ENCODE measurements around the gene DPEP3. TPM values are rescaled to one million over a fixed set of nuclear protein-coding genes. Genes with fewer than 3 reads are reported as not detected.
A peak's percentile ranks its signal among the peaks of the same experiment; 100 is the strongest.

DPEP3 gene
- total and polyA plus RNA-seq, 10 donors = 0.26 to 2.2 (median 0.93) TPM

- intact Hi-C loops (cut with DNase I; ENCODE audit: low total_unique reads) = loop anchor here (10.0 kb wide), 1 partner anchor 253 kb away; no protein-coding TSS in a partner anchor
- H3K36me3 ChIP-seq = peaks cover 0 to 96% (median 41%) of the 10 kb centered on the region in 6 donors
- no peaks in the 10 kb centered on the region for H3K27me3 ChIP-seq (replicated peaks in 1 of 7)
- H3K27ac ChIP-seq = peak overlapping the region in 3 of 8 donors; percentile 42 to 72 (median 59)
- no peak overlapping the region for H3K4me3 ChIP-seq
- 93 to 96% (median 93%) methylated on average over 19 to 22 of the region's 22 CpGs for WGBS, 5 donors
- TF ChIP-seq CTCF (IDR thresholded peaks at IDR 0.05 in 8 of 11, conservative IDR thresholded peaks at IDR 0.05 in 3 of 11) (no peak), POLR2A (IDR thresholded peaks at IDR 0.05) (no peak), POLR2AphosphoS5 (IDR thresholded peaks at IDR 0.05) (peak in 2 of 3 donors; percentile 48 to 69)
- no peaks in the 10 kb centered on the region for H3K9me3 ChIP-seq
- H3K4me1 ChIP-seq = peaks cover 8 to 54% (median 26%) of the 10 kb centered on the region in 6 donors
- DNase-seq = no peak
These were observed 53.0 kb downstream of the DPEP3 start for GRCh38 chr16:67927131-67927941.

DNA sequence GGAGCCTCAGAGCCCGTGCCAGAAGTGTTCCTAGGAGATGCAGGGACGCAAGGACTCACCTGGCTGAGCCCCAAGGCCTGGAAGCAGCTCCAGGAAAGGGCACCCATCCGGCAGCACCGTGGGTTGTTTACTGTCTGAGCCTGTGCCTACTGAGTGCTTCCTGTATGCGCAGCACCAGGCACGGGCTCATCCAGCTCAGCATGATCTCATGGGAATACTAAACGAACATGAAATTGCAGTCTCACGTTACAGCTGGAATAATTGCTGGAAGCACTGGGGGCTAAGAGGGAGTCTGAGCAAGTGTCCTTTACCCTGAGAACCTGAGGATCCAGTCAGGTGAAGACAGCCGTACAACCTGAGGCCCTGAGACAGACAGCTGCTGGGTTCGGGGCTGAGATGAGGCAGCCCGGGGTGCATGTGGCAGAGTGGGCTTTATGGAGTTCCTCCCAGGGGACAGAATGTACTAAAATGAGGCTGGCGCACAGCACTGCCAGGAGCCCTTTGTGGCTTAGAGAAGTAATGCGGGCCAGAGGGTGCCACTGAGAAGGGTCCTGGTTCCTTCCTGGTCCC is 54.0 kb downstream of the DPEP3 start:
- no peaks in the 10 kb centered on the region for H3K9me3 ChIP-seq
- intact Hi-C loops (cut with DNase I; ENCODE audit: low total_unique reads) = loop anchor here (10.0 kb wide), 1 partner anchor 251 kb away; no protein-coding TSS in a partner anchor
- H3K4me3 ChIP-seq = no peak overlapping the region
- peaks cover 0 to 96% (median 32%) of the 10 kb centered on the region in 6 donors for H3K36me3 ChIP-seq
- 46 to 67% (median 65%) methylated on average over 10 to 13 of the region's 13 CpGs for WGBS, 5 donors
- no peaks in the 10 kb centered on the region for H3K27me3 ChIP-seq (replicated peaks in 1 of 7)
- peaks cover 8 to 54% (median 26%) of the 10 kb centered on the region in 6 donors for H3K4me1 ChIP-seq
- H3K27ac ChIP-seq = peak overlapping the region in 5 of 8 donors; percentile 32 to 72 (median 44)
- peak; percentile 77 for DNase-seq
- TF ChIP-seq CTCF (IDR thresholded peaks at IDR 0.05 in 8 of 11, conservative IDR thresholded peaks at IDR 0.05 in 3 of 11) (no peak), POLR2A (IDR thresholded peaks at IDR 0.05) (no peak), POLR2AphosphoS5 (IDR thresholded peaks at IDR 0.05) (peak in 1 of 3 donors; percentile 42)

Small RNA genes within 50 kb of the gene (small RNA-seq; reads per million reads assigned to genes)
- gene RNU6-359P = 0 reads per million in 4 donors

Other genes starting within 250 kb of the DPEP3 start
- 10 to 100 TPM; 19.7 to 38.6 (median 25.9) TPM for gene RANBP10, start 173.9 kb downstream of the DPEP3 start, total RNA-seq
- gene RANBP10, start 173.9 kb downstream of the DPEP3 start, polyA plus RNA-seq = 10 to 100 TPM in 1 of 3 donors, 1 to 10 TPM in 2; 6.6 to 10.7 (median 8.1) TPM
- 1 to 10 TPM in 1 of 7 donors, under 1 TPM in 6; 0.44 to 2.7 (median 0.80) TPM for gene TSNAXIP1, start 173.6 kb downstream of the DPEP3 start, total RNA-seq
- 1 to 10 TPM; 1.0 to 2.3 (median 1.9) TPM for gene TSNAXIP1, start 173.6 kb downstream of the DPEP3 start, polyA plus RNA-seq
- gene THAP11, start 138.2 kb downstream of the DPEP3 start, total RNA-seq = 10 to 100 TPM; 23.5 to 80.7 (median 35.7) TPM
- gene THAP11, start 138.2 kb downstream of the DPEP3 start, polyA plus RNA-seq = 10 to 100 TPM; 19.9 to 31.7 (median 24.3) TPM
- gene NUTF2, start 133.6 kb downstream of the DPEP3 start, total RNA-seq = 10 to 100 TPM; 38.8 to 64.3 (median 48.6) TPM
- gene NUTF2, start 133.6 kb downstream of the DPEP3 start, polyA plus RNA-seq = 100 to 1,000 TPM in 1 of 3 donors, 10 to 100 TPM in 2; 92.3 to 116 (median 97.0) TPM
- 10 to 100 TPM; 43.2 to 82.9 (median 50.8) TPM for gene CENPT, start 132.8 kb downstream of the DPEP3 start, total RNA-seq
- gene CENPT, start 132.8 kb downstream of the DPEP3 start, polyA plus RNA-seq = 100 to 1,000 TPM in 1 of 3 donors, 10 to 100 TPM in 2; 47.2 to 101 (median 91.3) TPM
- gene EDC4, start 107.4 kb downstream of the DPEP3 start, total RNA-seq = 10 to 100 TPM; 51.7 to 71.3 (median 63.2) TPM
- 10 to 100 TPM; 27.6 to 45.0 (median 39.6) TPM for gene EDC4, start 107.4 kb downstream of the DPEP3 start, polyA plus RNA-seq
- 1 to 10 TPM in 3 of 7 donors, under 1 TPM in 2, not detected in 2; 0.60 to 6.2 (median 1.2) TPM for gene NRN1L, start 95.6 kb downstream of the DPEP3 start, total RNA-seq
- 1 to 10 TPM; 2.5 to 4.4 (median 3.4) TPM for gene NRN1L, start 95.6 kb downstream of the DPEP3 start, polyA plus RNA-seq
- gene PSKH1, start 87.2 kb downstream of the DPEP3 start, total RNA-seq = 10 to 100 TPM; 13.0 to 31.3 (median 26.0) TPM
- 10 to 100 TPM in 1 of 3 donors, 1 to 10 TPM in 2; 5.0 to 16.2 (median 6.8) TPM for gene PSKH1, start 87.2 kb downstream of the DPEP3 start, polyA plus RNA-seq
- 1 to 10 TPM; 2.0 to 8.5 (median 4.6) TPM for gene CTRL, start 48.6 kb downstream of the DPEP3 start, total RNA-seq
- gene CTRL, start 48.6 kb downstream of the DPEP3 start, polyA plus RNA-seq = 10 to 100 TPM in 1 of 3 donors, 1 to 10 TPM in 2; 2.7 to 10.3 (median 4.8) TPM
- gene PSMB10, start 43.6 kb downstream of the DPEP3 start, total RNA-seq = 100 to 1,000 TPM in 6 of 7 donors, 10 to 100 TPM in 1; 80.3 to 152 (median 128) TPM
- 100 to 1,000 TPM; 207 to 236 (median 236) TPM for gene PSMB10, start 43.6 kb downstream of the DPEP3 start, polyA plus RNA-seq
- 10 to 100 TPM in 5 of 7 donors, 1 to 10 TPM in 2; 5.2 to 28.5 (median 13.7) TPM for gene LCAT, start 36.4 kb downstream of the DPEP3 start, total RNA-seq
- gene LCAT, start 36.4 kb downstream of the DPEP3 start, polyA plus RNA-seq = 10 to 100 TPM in 2 of 3 donors, 1 to 10 TPM in 1; 8.5 to 51.6 (median 40.2) TPM
- gene SLC12A4, start 11.9 kb downstream of the DPEP3 start, total RNA-seq = 10 to 100 TPM; 23.1 to 68.5 (median 38.6) TPM
- 10 to 100 TPM in 1 of 3 donors, 1 to 10 TPM in 2; 4.6 to 27.4 (median 8.9) TPM for gene SLC12A4, start 11.9 kb downstream of the DPEP3 start, polyA plus RNA-seq
- 10 to 100 TPM; 18.6 to 79.6 (median 30.4) TPM for gene DPEP2, start 19.0 kb upstream of the DPEP3 start, total RNA-seq
- 10 to 100 TPM; 21.7 to 31.0 (median 24.7) TPM for gene DPEP2, start 19.0 kb upstream of the DPEP3 start, polyA plus RNA-seq
- gene DPEP2NB, start 35.4 kb upstream of the DPEP3 start, total RNA-seq = not detected
- not detected for gene DPEP2NB, start 35.4 kb upstream of the DPEP3 start, polyA plus RNA-seq
- gene DDX28, start 42.7 kb upstream of the DPEP3 start, total RNA-seq = 10 to 100 TPM in 5 of 7 donors, 1 to 10 TPM in 2; 8.6 to 12.7 (median 10.3) TPM
- 10 to 100 TPM; 15.8 to 19.0 (median 17.6) TPM for gene DDX28, start 42.7 kb upstream of the DPEP3 start, polyA plus RNA-seq
- 10 to 100 TPM; 22.3 to 31.7 (median 27.6) TPM for gene DUS2, start 42.8 kb upstream of the DPEP3 start, total RNA-seq
- 10 to 100 TPM; 17.4 to 28.8 (median 25.2) TPM for gene DUS2, start 42.8 kb upstream of the DPEP3 start, polyA plus RNA-seq
- gene NFATC3, start 104.9 kb upstream of the DPEP3 start, total RNA-seq = 10 to 100 TPM; 64.4 to 89.7 (median 68.5) TPM
- 10 to 100 TPM; 12.4 to 13.1 (median 12.7) TPM for gene NFATC3, start 104.9 kb upstream of the DPEP3 start, polyA plus RNA-seq